Erythroblast (primary cell): ENCODE data around the gene MEGF11.

Experiments
- GATA1 ChIP-seq: IDR thresholded peaks from 2 replicates; pipeline ENCODE4 v1.6.1; 2011; ENCODE audit warnings: low read depth, mild to moderate bottlenecking, control low read depth, low read length, moderate library complexity
- POLR2A ChIP-seq: IDR thresholded peaks from 2 replicates; pipeline ENCODE4 v1.6.1; 2011; ENCODE audit warnings: mild to moderate bottlenecking, low read length

DNA sequence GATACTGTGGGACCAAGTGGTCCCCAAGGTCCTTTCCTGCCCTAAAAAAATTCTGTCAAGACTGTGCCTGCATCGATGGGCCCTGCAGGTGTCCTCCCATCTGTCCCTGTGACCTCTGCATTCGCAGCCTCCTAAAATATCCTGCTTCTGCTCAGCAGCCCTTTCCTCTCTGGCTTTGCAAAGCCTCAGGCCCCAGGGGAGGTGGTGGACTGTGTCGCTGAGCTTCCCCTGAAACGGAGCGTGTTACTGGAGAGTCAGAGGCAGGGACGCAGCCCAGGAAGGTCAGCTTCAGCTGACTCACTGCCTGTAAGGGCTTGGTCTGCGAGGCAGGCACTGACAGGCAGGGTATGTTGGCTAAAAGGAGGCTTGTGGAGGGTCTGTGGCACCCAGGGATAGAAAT, 274.2 kb downstream of the MEGF11 start:
- TF ChIP-seq POLR2A (no peak), GATA1 (no peak)
